Measurements from ENCODE around the gene DCBLD1. TPM values are rescaled to one million over a fixed set of nuclear protein-coding genes. Genes with fewer than 3 reads are reported as not detected.
A peak's percentile ranks its signal among the peaks of the same experiment; 100 is the strongest.

Gene DCBLD1
- total RNA-seq, 1 experiment from 2014 or later = 69.3 TPM

DNA sequence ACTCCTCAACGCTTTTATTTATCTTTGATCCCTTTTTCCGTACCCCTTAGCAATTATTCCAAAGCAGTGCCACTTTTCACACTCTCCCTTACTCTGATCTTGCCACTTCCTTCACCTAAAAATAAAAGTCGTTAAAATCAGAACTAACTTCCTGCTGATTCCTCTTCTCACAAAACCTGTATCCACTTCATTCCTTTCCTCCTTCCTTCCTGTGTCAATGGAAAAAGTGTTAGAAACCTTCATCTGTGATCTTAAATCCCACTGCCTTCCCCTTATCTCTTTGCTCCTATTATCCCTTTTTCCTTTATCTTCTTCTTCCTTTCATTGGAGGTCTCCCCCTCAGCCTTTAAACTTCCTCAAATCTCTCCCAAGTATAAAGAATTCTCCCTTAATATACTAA, 70.7 kb downstream of the DCBLD1 start:
- Histone ChIP-seq H3K4me3 (ENCODE audit: low read depth, low read length) (no peak overlapping the region), H3K27me3 (replicated peaks; ENCODE audit: control insufficient read depth, insufficient read depth, low read length) (no peaks in the 10 kb centered on the region), H3K9me3 (no peaks in the 10 kb centered on the region), H3K36me3 (ENCODE audit: control insufficient read depth, insufficient read depth, low read length) (peaks cover 3% of the 10 kb centered on the region; the same call in 1 of the 2 replicates), H3K4me1 (peaks cover 47% of the 10 kb centered on the region)
- BruUV-seq (replicated peaks) = no TSS peak
- Mint-ChIP-seq H3K27ac (ENCODE audit: unreplicated experiment) (no peak overlapping the region), H3K36me3 (ENCODE audit: insufficient read depth, unreplicated experiment) (peaks cover 39% of the 10 kb centered on the region), H3K27me3 (ENCODE audit: insufficient read depth, unreplicated experiment) (no peaks in the 10 kb centered on the region), H3K4me3 (ENCODE audit: unreplicated experiment) (no peak overlapping the region), H3K9me3 (ENCODE audit: unreplicated experiment) (no peaks in the 10 kb centered on the region), H3K4me1 (ENCODE audit: low read depth, unreplicated experiment) (peaks cover 13% of the 10 kb centered on the region)
- TF ChIP-seq, protein P1, sequence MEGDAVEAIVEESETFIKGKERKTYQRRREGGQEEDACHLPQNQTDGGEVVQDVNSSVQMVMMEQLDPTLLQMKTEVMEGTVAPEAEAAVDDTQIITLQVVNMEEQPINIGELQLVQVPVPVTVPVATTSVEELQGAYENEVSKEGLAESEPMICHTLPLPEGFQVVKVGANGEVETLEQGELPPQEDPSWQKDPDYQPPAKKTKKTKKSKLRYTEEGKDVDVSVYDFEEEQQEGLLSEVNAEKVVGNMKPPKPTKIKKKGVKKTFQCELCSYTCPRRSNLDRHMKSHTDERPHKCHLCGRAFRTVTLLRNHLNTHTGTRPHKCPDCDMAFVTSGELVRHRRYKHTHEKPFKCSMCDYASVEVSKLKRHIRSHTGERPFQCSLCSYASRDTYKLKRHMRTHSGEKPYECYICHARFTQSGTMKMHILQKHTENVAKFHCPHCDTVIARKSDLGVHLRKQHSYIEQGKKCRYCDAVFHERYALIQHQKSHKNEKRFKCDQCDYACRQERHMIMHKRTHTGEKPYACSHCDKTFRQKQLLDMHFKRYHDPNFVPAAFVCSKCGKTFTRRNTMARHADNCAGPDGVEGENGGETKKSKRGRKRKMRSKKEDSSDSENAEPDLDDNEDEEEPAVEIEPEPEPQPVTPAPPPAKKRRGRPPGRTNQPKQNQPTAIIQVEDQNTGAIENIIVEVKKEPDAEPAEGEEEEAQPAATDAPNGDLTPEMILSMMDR (IDR thresholded peaks at IDR 0.05; ENCODE audit: insufficient read depth in 1 of 2, low read depth in 1 of 2, low read length in 1 of 2, severe bottlenecking in 1 of 2, unreplicated experiment in 1 of 2) = no peak
- CTCF ChIA-PET = no interaction called here
- DNase-seq = no peak
- POLR2A ChIA-PET = no interaction called here
- intact Hi-C loops (cut with micrococcal nuclease; ENCODE audit: unreplicated experiment) = no loop called here

DNA sequence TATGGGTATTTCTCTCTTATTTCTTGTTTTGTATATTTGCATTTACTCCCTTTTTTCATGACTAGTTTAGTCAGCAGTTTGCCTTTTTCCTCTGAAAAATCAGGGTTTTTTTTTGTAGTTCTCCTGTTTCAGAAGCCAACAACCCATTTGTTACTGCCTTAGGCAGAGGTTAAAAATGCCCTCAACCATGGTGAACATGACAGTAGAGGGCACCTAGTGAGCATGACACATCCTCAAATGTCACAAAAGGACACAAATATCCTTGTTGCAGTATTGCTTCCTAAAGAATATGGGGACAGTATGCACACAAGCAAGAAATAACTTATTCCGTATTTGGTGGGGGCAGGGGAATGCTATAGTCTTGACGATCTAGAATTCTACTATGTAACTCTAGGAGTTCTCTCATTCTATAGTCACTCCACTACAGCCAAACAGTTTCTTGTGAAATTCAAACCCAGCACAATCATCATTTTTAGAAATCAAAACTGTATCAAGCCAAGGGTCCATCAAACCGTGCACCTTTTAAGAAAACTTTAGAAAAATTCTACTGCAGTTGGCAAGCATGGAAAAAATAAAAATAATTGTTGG, 72.9 kb downstream of the DCBLD1 start:
- H3K4me1 Mint-ChIP-seq (ENCODE audit: low read depth, unreplicated experiment) = no peaks in the 10 kb centered on the region
- H3K27me3 ChIP-seq (replicated peaks; ENCODE audit: control insufficient read depth, insufficient read depth, low read length) = no peaks in the 10 kb centered on the region
- H3K4me1 ChIP-seq = peaks cover 26% of the 10 kb centered on the region
- no TSS peak for BruUV-seq (replicated peaks)
- TF ChIP-seq, protein P1 (IDR thresholded peaks at IDR 0.05; ENCODE audit: insufficient read depth in 1 of 2, low read depth in 1 of 2, low read length in 1 of 2, severe bottlenecking in 1 of 2, unreplicated experiment in 1 of 2) = no peak
- no peak overlapping the region for H3K27ac Mint-ChIP-seq (ENCODE audit: unreplicated experiment)
- no peaks in the 10 kb centered on the region for H3K9me3 ChIP-seq
- ChIA-PET POLR2A (no interaction called here), CTCF (no interaction called here)
- intact Hi-C loops (cut with micrococcal nuclease; ENCODE audit: unreplicated experiment) = loop anchor here (5.0 kb wide), 2 partner anchors 153 to 208 kb away; no protein-coding TSS in a partner anchor
- no peak for DNase-seq
- H3K27me3 Mint-ChIP-seq (ENCODE audit: insufficient read depth, unreplicated experiment) = no peaks in the 10 kb centered on the region
- peaks cover 22% of the 10 kb centered on the region for H3K36me3 Mint-ChIP-seq (ENCODE audit: insufficient read depth, unreplicated experiment)
- no peak overlapping the region for H3K4me3 ChIP-seq (ENCODE audit: low read depth, low read length)
- no peak overlapping the region for H3K4me3 Mint-ChIP-seq (ENCODE audit: unreplicated experiment)
- H3K9me3 Mint-ChIP-seq (ENCODE audit: unreplicated experiment) = no peaks in the 10 kb centered on the region
- no peaks in the 10 kb centered on the region for H3K36me3 ChIP-seq (ENCODE audit: control insufficient read depth, insufficient read depth, low read length)

- no TSS peak for BruUV-seq (replicated peaks)
- ChIA-PET CTCF (no interaction called here), POLR2A (no interaction called here)
- H3K9me3 Mint-ChIP-seq (ENCODE audit: unreplicated experiment) = no peaks in the 10 kb centered on the region
- Histone ChIP-seq H3K9me3 (no peaks in the 10 kb centered on the region), H3K27me3 (replicated peaks; ENCODE audit: control insufficient read depth, insufficient read depth, low read length) (no peaks in the 10 kb centered on the region), H3K4me3 (ENCODE audit: low read depth, low read length) (no peak overlapping the region), H3K36me3 (ENCODE audit: control insufficient read depth, insufficient read depth, low read length) (no peaks in the 10 kb centered on the region), H3K4me1 (peaks cover 24% of the 10 kb centered on the region)
- TF ChIP-seq, protein P1 (IDR thresholded peaks at IDR 0.05; ENCODE audit: insufficient read depth in 1 of 2, low read depth in 1 of 2, low read length in 1 of 2, severe bottlenecking in 1 of 2, unreplicated experiment in 1 of 2) = peak; percentile 60 to 82
- H3K27ac Mint-ChIP-seq (ENCODE audit: unreplicated experiment) = no peak overlapping the region
- peak in 1 of 2 experiments; percentile 58 for DNase-seq
- no peaks in the 10 kb centered on the region for H3K4me1 Mint-ChIP-seq (ENCODE audit: low read depth, unreplicated experiment)
- no peaks in the 10 kb centered on the region for H3K27me3 Mint-ChIP-seq (ENCODE audit: insufficient read depth, unreplicated experiment)
- intact Hi-C loops (cut with micrococcal nuclease; ENCODE audit: unreplicated experiment) = loop anchor here (1.0 to 5.0 kb wide), 5 partner anchors 49 to 209 kb away; no protein-coding TSS in a partner anchor
- H3K4me3 Mint-ChIP-seq (ENCODE audit: unreplicated experiment) = no peak overlapping the region
- H3K36me3 Mint-ChIP-seq (ENCODE audit: insufficient read depth, unreplicated experiment) = peaks cover 23% of the 10 kb centered on the region
Observed at GRCh38 chr6:117555882-117556498, 73.5 kb downstream of the DCBLD1 start.

All from Caco-2 (cell line).